Measurements from ENCODE around the gene IFIT1B. TPM values are rescaled to one million over a fixed set of nuclear protein-coding genes. Genes with fewer than 3 reads are reported as not detected.
"Not testable (repeated sequence)": the region's sequence is repeated elsewhere in the genome, so short reads cannot be mapped to it uniquely, and the experiment has no call there.

The IFIT1B gene
- total and polyA plus RNA-seq, 2 of the 8 experiments (the other 6 are each of a cell fraction or from before 2014, with no cell fraction given) = not detected

- H4K91ac ChIP-seq (replicated peaks; ENCODE audit: insufficient read length, low read length); H3K9ac ChIP-seq (replicated peaks in 1 of 4; ENCODE audit: extremely low read depth in 1 of 4, low read depth in 3 of 4, low read length in 3 of 4); H3K79me1 ChIP-seq (ENCODE audit: low read depth, low read length); H3K14ac ChIP-seq (ENCODE audit: insufficient read length); H3K56ac ChIP-seq (replicated peaks; ENCODE audit: insufficient read length, low read depth, low read length); H3K23ac ChIP-seq (ENCODE audit: insufficient read length); H2BK15ac ChIP-seq (ENCODE audit: low read length); FAIRE-seq; H4K20me1 ChIP-seq (replicated peaks in 1 of 2; ENCODE audit: control insufficient read depth in 1 of 2, insufficient read depth in 2 of 2, low read length in 2 of 2); H2BK120ac ChIP-seq (replicated peaks; ENCODE audit: low read depth, low read length); H3K4me2 ChIP-seq (ENCODE audit: insufficient read depth in 1 of 2, low read depth in 2 of 2, low read length in 2 of 2); H2BK20ac ChIP-seq (ENCODE audit: low read length); H2AK5ac ChIP-seq (ENCODE audit: low read depth, low read length); H3K4me3 ChIP-seq (ENCODE audit: extremely low read depth in 1 of 4, insufficient read depth in 2 of 4, low read depth in 3 of 4, low read length in 4 of 4); H3K27ac ChIP-seq (ENCODE audit: low read depth, low read length); H3K18ac ChIP-seq (ENCODE audit: extremely low read depth, low read length); H3K4me1 ChIP-seq (replicated peaks in 1 of 4; ENCODE audit: control insufficient read depth in 3 of 4, insufficient read depth in 4 of 4, low read length in 3 of 4); H3K9me3 ChIP-seq (ENCODE audit: insufficient read depth in 2 of 2, low read depth in 1 of 2, low read length in 1 of 2); POLR2A ChIA-PET (ENCODE audit: partially characterized antibody); H2AFZ ChIP-seq (ENCODE audit: low read length); H3K4ac ChIP-seq (replicated peaks; ENCODE audit: insufficient read length, low read depth, low read length); H4K8ac ChIP-seq (ENCODE audit: extremely low read depth, insufficient read depth, low read length); H3K23me2 ChIP-seq (ENCODE audit: low read depth, low read length); H3K36me3 ChIP-seq (ENCODE audit: control insufficient read depth in 2 of 4, insufficient read depth in 4 of 4, low read length in 3 of 4); DNase-seq (ENCODE audit: low read depth in 1 of 2, low spot score in 2 of 2); H3K79me2 ChIP-seq (ENCODE audit: control insufficient read depth in 1 of 2, insufficient read depth in 2 of 2, low read length in 2 of 2); H4K5ac ChIP-seq (ENCODE audit: insufficient read length, low read depth, low read length); H2BK5ac ChIP-seq (ENCODE audit: low read depth, low read length); H3K27me3 ChIP-seq (replicated peaks in 1 of 4; ENCODE audit: control insufficient read depth in 3 of 4, extremely low read depth in 1 of 4, insufficient read depth in 3 of 4, low read length in 3 of 4); H2BK12ac ChIP-seq (ENCODE audit: low read depth, low read length): not testable (repeated sequence)
- 98% methylated on average over 5 of the region's 5 CpGs; no CpG with 5 or more reads in 1 of the 2 experiments for WGBS, 2 experiments (ENCODE audit: extremely low coverage in 1 of 2, insufficient coverage in 1 of 2, insufficient read length in 1 of 2, insufficient replicate concordance in 2 of 2, low coverage in 1 of 2, low lambda C conversion rate in 2 of 2, missing lambda C conversion rate in 1 of 2)
- CTCF ChIA-PET (ENCODE audit: partially characterized antibody) = interaction anchor here (1.1 to 1.5 kb wide), 3 partner anchors 9 to 476 kb away, joined by 3 to 5 read pairs (median 4); no protein-coding TSS in a partner anchor
Observed at GRCh38 chr10:89409282-89409681, 31.4 kb downstream of the IFIT1B start.

GRCh38 chr10:89410551-89410950 lies 32.7 kb downstream of the IFIT1B start:
- H2BK120ac ChIP-seq (replicated peaks; ENCODE audit: low read depth, low read length); H3K9ac ChIP-seq (replicated peaks in 1 of 4; ENCODE audit: extremely low read depth in 1 of 4, low read depth in 3 of 4, low read length in 3 of 4); FAIRE-seq; CTCF ChIA-PET (ENCODE audit: partially characterized antibody); H4K8ac ChIP-seq (ENCODE audit: extremely low read depth, insufficient read depth, low read length); H3K79me1 ChIP-seq (ENCODE audit: low read depth, low read length); H3K27ac ChIP-seq (ENCODE audit: low read depth, low read length); H3K27me3 ChIP-seq (replicated peaks in 1 of 4; ENCODE audit: control insufficient read depth in 3 of 4, extremely low read depth in 1 of 4, insufficient read depth in 3 of 4, low read length in 3 of 4); POLR2A ChIA-PET (ENCODE audit: partially characterized antibody); H3K9me3 ChIP-seq (ENCODE audit: insufficient read depth in 2 of 2, low read depth in 1 of 2, low read length in 1 of 2); H2BK5ac ChIP-seq (ENCODE audit: low read depth, low read length); H4K20me1 ChIP-seq (replicated peaks in 1 of 2; ENCODE audit: control insufficient read depth in 1 of 2, insufficient read depth in 2 of 2, low read length in 2 of 2); H3K4me1 ChIP-seq (replicated peaks in 1 of 4; ENCODE audit: control insufficient read depth in 3 of 4, insufficient read depth in 4 of 4, low read length in 3 of 4); H3K79me2 ChIP-seq (ENCODE audit: control insufficient read depth in 1 of 2, insufficient read depth in 2 of 2, low read length in 2 of 2); H2AK5ac ChIP-seq (ENCODE audit: low read depth, low read length); H3K4me3 ChIP-seq (ENCODE audit: extremely low read depth in 1 of 4, insufficient read depth in 2 of 4, low read depth in 3 of 4, low read length in 4 of 4); H3K4me2 ChIP-seq (ENCODE audit: insufficient read depth in 1 of 2, low read depth in 2 of 2, low read length in 2 of 2); H3K23ac ChIP-seq (ENCODE audit: insufficient read length); DNase-seq (ENCODE audit: low read depth in 1 of 2, low spot score in 2 of 2); H2BK15ac ChIP-seq (ENCODE audit: low read length); H2AFZ ChIP-seq (ENCODE audit: low read length); H2BK20ac ChIP-seq (ENCODE audit: low read length); H3K23me2 ChIP-seq (ENCODE audit: low read depth, low read length); H3K56ac ChIP-seq (replicated peaks; ENCODE audit: insufficient read length, low read depth, low read length); H4K5ac ChIP-seq (ENCODE audit: insufficient read length, low read depth, low read length); H3K18ac ChIP-seq (ENCODE audit: extremely low read depth, low read length); H4K91ac ChIP-seq (replicated peaks; ENCODE audit: insufficient read length, low read length); H3K36me3 ChIP-seq (ENCODE audit: control insufficient read depth in 2 of 4, insufficient read depth in 4 of 4, low read length in 3 of 4); H3K4ac ChIP-seq (replicated peaks; ENCODE audit: insufficient read length, low read depth, low read length); H3K14ac ChIP-seq (ENCODE audit: insufficient read length); H2BK12ac ChIP-seq (ENCODE audit: low read depth, low read length): not testable (repeated sequence)
- 84% methylated on average over 5 of the region's 5 CpGs; no CpG with 5 or more reads in 1 of the 2 experiments for WGBS, 2 experiments (ENCODE audit: extremely low coverage in 1 of 2, insufficient coverage in 1 of 2, insufficient read length in 1 of 2, insufficient replicate concordance in 2 of 2, low coverage in 1 of 2, low lambda C conversion rate in 2 of 2, missing lambda C conversion rate in 1 of 2)

Data from H1 (cell line).